Activated naive CD4-positive, alpha-beta T cell treated with anti-CD3 and anti-CD28 coated beads, Interleukin-2, amount 50 U/mL, for 72 hours (primary cell): ENCODE data around the gene RCOR3. TPM values are rescaled to one million over a fixed set of nuclear protein-coding genes. Genes with fewer than 3 reads are reported as not detected.
A peak's percentile ranks its signal among the peaks of the same experiment; 100 is the strongest.

Experiments used
- ATAC-seq, 2 donors: fragments of 150-1000 bp; cut with Tn5 transposase; 2 replicates each; pipeline ENCODE4 v1.10.0; 2021; ENCODE audit warnings: mild to moderate bottlenecking in 2 of 2, moderate library complexity in 2 of 2
- DNase-seq, 2 donors: peaks; one replicate each; pipeline ENCODE4 v3.0.0; 2021 to 2022; ENCODE audit warnings: low spot score in 2 of 2
- H3K27ac Mint-ChIP-seq, 2 donors: one replicate each; pipeline ENCODE4 v1.8.0; 2022; ENCODE audit warnings: mild to moderate bottlenecking in 2 of 2, mixed read lengths in 2 of 2
- H3K36me3 Mint-ChIP-seq, 2 donors: one replicate each; pipeline ENCODE4 v1.8.0; 2022; ENCODE audit warnings: mixed read lengths in 2 of 2
- H3K9me3 Mint-ChIP-seq, 2 donors: one replicate each; pipeline ENCODE4 v1.8.0; 2022; ENCODE audit warnings: mixed read lengths in 2 of 2
- total RNA-seq, 2 donors: library from RNA; stranded (reverse); gene quantifications; one replicate each; pipeline ENCODE4 v1.2.3, GENCODE V29; 2022

Gene RCOR3
- total RNA-seq, 2 donors from 2014 or later, result 42.9 to 62.1 TPM

DNA sequence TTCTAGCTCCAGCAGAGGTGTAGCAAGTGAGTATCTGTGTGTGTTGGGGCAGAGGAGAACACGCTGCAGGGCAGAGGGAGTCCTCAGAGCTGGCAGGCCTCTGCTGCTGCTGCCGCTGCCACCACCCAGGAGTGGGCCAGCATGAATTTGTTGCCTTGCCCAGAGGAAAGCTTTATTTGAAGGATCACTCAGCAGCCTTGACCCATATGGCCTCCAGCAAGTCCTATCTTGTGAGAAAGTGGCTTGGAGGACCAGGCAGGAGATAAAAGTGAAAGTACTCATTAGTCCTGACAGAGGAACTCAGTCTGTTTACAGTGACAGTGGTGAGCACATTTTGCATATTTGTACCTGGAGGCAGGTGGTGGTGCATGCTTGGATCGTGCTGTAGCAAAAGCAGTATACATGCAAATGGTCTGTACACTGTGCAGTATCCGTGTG is 70.6 kb downstream of the RCOR3 start:
- ATAC-seq (no peak), DNase-seq (no peak)
- Mint-ChIP-seq H3K27ac (peak overlapping the region; percentile 92 to 96), H3K9me3 (no peaks in the 10 kb centered on the region), H3K36me3 (peaks cover 14 to 36% of the 10 kb centered on the region in 2 donors)

DNA sequence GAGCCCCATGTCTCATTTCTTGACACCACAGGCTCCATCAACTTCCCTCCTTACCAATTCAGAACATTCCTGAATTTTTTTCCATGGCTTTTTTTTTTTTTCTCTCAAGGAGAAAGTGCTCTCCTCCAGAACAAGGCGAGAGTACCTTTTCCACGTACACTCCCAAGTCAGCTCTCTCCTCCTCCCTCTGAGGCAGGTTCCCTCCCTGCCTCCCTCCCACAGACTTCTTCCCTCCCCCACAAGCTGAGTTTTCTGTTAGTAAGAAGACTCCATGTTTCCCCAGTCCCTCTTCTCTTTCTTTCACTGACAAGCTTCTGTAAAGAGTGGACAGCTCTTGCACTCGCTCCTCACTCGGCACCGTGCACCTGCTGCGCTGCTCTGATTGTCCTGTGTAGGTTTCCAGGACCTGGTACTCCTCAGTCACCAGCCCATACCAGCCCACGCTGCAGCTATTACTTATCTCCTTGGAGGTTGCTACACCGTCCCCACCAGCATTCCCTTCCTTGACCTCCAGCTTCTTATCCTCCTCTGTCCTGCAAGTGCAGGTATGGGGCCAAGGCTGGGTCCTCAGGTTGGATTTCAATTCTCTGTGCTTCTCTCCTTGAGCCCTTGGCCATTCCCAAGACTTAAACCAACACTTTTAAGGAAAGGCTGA is 71.2 kb downstream of the RCOR3 start:
- no peak for ATAC-seq
- Mint-ChIP-seq H3K36me3 (peaks cover 14 to 42% of the 10 kb centered on the region in 2 donors), H3K9me3 (no peaks in the 10 kb centered on the region), H3K27ac (peak overlapping the region; percentile 7 to 92)
- no peak for DNase-seq

- H3K27ac Mint-ChIP-seq, result peak overlapping the region; percentile 7 to 92
- H3K36me3 Mint-ChIP-seq, result peaks cover 13 to 39% of the 10 kb centered on the region in 2 donors
- DNase-seq, result no peak
These were observed 72.0 kb downstream of the RCOR3 start for GRCh38 chr1:211331011-211331709.

GRCh38 chr1:211332036-211332616 is 73.0 kb downstream of the RCOR3 start:
- no peaks in the 10 kb centered on the region for H3K9me3 Mint-ChIP-seq
- peak overlapping the region in 1 of 2 donors; percentile 5 for H3K27ac Mint-ChIP-seq
- DNase-seq (no peak), ATAC-seq (no peak)
- peaks cover 10 to 41% of the 10 kb centered on the region in 2 donors for H3K36me3 Mint-ChIP-seq

More at GRCh38 chr1:211331011-211331709, 72.0 kb downstream of the RCOR3 start:
- ATAC-seq, result no peak
- no peaks in the 10 kb centered on the region for H3K9me3 Mint-ChIP-seq

DNA sequence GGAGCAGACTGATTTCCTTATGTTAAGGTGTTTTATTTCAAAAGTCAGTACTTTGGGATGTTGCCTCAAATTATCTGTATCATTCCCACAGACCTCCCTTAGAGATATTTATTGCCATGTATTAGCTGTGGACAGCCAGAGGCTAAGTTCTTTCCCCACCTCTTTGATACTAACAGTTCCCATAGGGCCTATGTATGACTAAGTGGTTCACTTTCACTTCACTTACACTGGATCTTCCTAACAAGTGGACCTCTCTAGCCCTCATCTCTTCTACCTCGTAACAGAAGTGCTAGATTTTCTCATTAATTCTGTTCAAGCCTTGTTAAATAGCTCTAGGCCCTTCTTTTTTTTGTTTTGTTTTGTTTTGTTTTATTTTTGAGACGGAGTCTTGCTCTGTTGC is 73.7 kb downstream of the RCOR3 start:
- no peaks in the 10 kb centered on the region for H3K9me3 Mint-ChIP-seq
- peak overlapping the region in 1 of 2 donors; percentile 17 for H3K27ac Mint-ChIP-seq
- ATAC-seq (no peak), DNase-seq (no peak)
- peaks cover 6 to 38% of the 10 kb centered on the region in 2 donors for H3K36me3 Mint-ChIP-seq

- no peak for ATAC-seq
- peaks cover 0 to 31% of the 10 kb centered on the region in 2 donors for H3K36me3 Mint-ChIP-seq
- H3K27ac Mint-ChIP-seq, result no peak overlapping the region
- H3K9me3 Mint-ChIP-seq, result no peaks in the 10 kb centered on the region
- no peak for DNase-seq
These were observed 74.7 kb downstream of the RCOR3 start for GRCh38 chr1:211333906-211334305.

DNA sequence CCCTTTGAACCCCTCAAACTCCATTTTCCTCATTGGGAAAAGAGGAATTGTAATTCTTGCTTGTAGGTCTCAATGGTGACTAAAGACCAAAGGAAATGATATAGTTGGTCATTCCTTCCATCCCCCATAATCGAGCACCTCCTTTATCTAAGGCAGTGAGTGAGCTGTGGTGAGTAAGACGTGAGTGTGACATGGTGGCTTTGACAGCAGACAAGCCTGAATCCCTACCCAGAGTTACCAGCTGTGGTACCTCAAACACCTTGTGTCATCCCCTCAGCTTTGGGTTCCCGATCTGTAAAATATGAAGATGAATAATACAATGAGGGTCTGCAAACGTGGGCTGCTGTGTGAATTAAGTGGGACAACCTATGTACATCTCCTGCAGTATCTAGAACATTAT is 75.8 kb downstream of the RCOR3 start:
- H3K9me3 Mint-ChIP-seq, result no peaks in the 10 kb centered on the region

DNA sequence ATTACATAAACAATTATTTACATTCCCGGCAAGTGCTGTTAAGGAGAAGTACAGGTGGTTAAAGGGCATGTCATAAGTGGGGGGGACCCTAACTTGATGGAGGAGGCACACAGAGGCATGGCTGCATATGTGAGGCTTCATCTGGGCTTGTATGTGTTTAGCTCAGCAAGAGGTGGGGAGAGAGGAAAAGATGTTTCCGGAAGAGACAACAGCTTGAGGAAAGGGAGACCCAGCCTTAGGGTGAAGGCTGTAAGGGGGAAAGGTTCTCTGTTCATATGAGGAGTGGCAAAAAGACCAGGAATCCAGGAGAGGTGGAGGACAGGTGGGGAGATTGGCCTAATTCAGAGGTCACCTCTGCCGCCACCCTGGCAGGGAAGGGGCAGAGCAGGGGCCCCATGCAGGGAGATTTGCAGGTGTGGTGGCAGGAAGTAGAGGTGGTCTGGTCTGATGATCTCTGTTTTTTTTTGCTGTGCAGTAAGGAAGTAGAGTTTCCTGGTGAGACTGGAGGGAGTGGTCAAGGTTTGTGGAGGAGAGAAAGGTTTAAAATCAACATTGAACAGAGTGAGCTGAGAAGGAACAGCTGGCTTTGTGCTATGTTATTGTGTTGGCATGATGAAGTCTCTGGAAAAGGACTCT is 76.5 kb downstream of the RCOR3 start:
- peak; percentile 17 to 41 for ATAC-seq
- no peaks in the 10 kb centered on the region for H3K9me3 Mint-ChIP-seq
- peak overlapping the region; percentile 83 to 88 for H3K27ac Mint-ChIP-seq
- no peak for DNase-seq
- H3K36me3 Mint-ChIP-seq, result peaks cover 0 to 21% of the 10 kb centered on the region in 2 donors

More for the DNA sequence above, 75.8 kb downstream of the RCOR3 start:
- peaks cover 0 to 27% of the 10 kb centered on the region in 2 donors for H3K36me3 Mint-ChIP-seq
- no peak for DNase-seq
- ATAC-seq, result peak; percentile 81 to 89
- H3K27ac Mint-ChIP-seq, result peak overlapping the region; percentile 83 to 88

- Mint-ChIP-seq H3K9me3 (no peaks in the 10 kb centered on the region), H3K36me3 (peaks cover 0 to 16% of the 10 kb centered on the region in 2 donors), H3K27ac (peak overlapping the region; percentile 83 to 88)
- ATAC-seq (no peak), DNase-seq (no peak)
These were observed 77.0 kb downstream of the RCOR3 start for GRCh38 chr1:211336161-211336560.

DNA sequence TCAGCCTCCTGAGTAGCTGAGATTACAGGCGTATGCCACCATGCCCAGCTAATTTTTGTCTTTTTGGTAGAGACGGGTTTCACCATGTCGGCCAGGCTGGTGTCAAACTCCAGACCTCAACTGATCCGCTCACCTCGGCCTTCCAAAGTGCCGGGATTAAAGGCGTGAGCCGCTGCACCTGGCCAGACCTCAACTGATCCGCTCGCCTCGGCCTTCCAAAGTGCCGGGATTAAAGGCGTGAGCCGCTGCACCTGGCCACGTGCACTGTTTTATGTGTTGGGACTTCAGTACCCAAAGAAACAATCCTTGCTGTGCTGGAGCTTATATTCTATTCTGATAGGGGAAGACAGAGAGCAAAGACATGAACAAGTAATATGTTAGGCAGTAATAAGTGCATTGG is 77.6 kb downstream of the RCOR3 start:
- no peak for ATAC-seq
- Mint-ChIP-seq H3K36me3 (peaks cover 0 to 15% of the 10 kb centered on the region in 2 donors), H3K27ac (peak overlapping the region in 1 of 2 donors; percentile 83), H3K9me3 (no peaks in the 10 kb centered on the region)
- DNase-seq, result no peak

DNA sequence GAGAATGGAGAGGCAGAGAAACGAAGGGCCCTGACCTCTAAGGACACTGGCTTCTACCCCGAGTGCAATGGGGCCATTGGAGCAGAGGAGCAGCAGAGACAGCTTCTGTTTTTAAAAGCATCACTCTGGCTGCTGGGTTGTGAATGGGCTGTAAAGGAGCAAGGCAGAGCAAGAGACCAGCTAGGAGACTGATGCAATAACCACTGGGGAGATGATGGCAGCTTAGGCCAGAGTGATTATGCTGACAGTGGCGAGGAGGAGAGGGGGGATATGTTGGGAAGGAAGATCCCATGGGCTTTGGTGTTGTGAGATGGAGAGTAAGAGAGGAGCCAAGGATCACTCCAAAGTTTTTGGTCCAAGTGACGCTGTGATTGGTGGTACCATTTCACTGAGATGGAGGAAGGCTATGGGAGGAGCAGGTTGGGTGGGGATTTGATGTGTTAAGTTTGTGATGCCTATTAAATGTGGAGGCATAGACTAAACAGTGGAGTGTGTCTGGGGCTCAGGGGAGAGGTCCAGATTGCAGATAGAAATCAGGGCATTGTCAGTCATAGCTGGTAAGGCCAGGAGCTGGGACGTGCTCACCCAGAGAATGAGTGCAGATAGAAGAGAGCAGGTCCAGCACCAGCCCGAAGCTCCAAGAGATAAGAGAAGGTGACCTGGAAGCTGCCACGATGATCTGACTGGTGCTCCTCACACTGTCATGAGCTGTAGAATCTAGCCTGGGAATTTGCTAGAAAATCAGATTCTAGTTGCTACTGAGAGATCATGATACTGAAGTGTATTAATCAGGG is 78.5 kb downstream of the RCOR3 start:
- no peak for DNase-seq
- Mint-ChIP-seq H3K36me3 (peaks cover 0 to 15% of the 10 kb centered on the region in 2 donors), H3K9me3 (no peaks in the 10 kb centered on the region), H3K27ac (peak overlapping the region in 1 of 2 donors; percentile 58)
- no peak for ATAC-seq

DNA sequence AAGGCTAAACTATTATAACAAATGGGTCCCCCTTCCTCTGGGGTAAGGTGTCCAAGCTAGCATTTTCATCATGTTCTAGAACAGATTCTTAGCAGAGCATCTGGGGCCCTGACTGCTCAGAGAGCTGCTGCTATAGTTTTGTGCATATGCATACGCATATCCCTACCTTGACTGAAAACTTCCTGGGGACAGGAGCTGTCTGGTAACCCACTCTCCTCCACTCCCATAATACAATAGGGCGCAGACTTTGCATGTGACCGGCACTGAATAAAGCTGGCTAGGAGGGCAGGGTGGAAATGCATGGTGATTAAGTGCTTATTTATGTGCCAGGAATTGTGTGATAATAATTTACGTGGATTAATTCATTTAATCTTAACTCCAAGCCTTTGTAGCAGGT is 79.1 kb downstream of the RCOR3 start:
- DNase-seq, result no peak
- H3K9me3 Mint-ChIP-seq, result no peaks in the 10 kb centered on the region
- peaks cover 0 to 15% of the 10 kb centered on the region in 2 donors for H3K36me3 Mint-ChIP-seq
- no peak for ATAC-seq
- no peak overlapping the region for H3K27ac Mint-ChIP-seq

DNA sequence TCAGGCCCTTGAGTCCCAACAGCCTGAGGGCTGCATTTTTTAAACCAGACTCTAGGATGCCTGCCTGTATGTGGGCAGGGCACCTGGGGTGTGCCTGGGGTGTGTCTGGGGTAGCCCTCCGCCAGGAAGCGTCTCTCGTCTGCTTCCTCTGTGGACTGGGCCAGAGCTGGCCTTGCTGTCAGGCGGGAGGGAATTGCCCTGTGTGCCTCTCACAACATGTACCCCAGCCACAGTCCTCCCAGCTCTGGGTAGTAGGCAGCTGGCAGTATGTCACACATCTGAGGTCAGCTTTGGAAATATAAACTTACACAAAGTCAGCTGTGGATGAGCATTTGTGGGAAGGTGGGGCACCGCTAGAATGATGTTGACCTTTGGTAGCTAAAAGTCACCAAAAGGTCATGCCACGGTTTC is 80.5 kb downstream of the RCOR3 start:
- Mint-ChIP-seq H3K36me3 (peaks cover 0 to 15% of the 10 kb centered on the region in 2 donors), H3K9me3 (no peaks in the 10 kb centered on the region), H3K27ac (peak overlapping the region in 1 of 2 donors; percentile 84)
- ATAC-seq (peak in 1 of 2 donors; percentile 57), DNase-seq (no peak)

- ATAC-seq (peak in 1 of 2 donors; percentile 33), DNase-seq (no peak)
- H3K36me3 Mint-ChIP-seq, result peaks cover 0 to 9% of the 10 kb centered on the region in 2 donors
- no peaks in the 10 kb centered on the region for H3K9me3 Mint-ChIP-seq
- H3K27ac Mint-ChIP-seq, result peak overlapping the region; percentile 12 to 77
These were observed 81.7 kb downstream of the RCOR3 start for GRCh38 chr1:211340622-211341507.

GRCh38 chr1:211341999-211342398 is 82.8 kb downstream of the RCOR3 start:
- DNase-seq, result no peak
- Mint-ChIP-seq H3K36me3 (peaks cover 0 to 4% of the 10 kb centered on the region in 2 donors), H3K27ac (no peak overlapping the region), H3K9me3 (no peaks in the 10 kb centered on the region)
- ATAC-seq, result no peak
